Body of pancreas (tissue), 4 donors: ENCODE data around the gene NTMT1. TPM values are rescaled to one million over a fixed set of nuclear protein-coding genes. Genes with fewer than 3 reads are reported as not detected.

Experiments
- ATAC-seq: fragments of 150-250 bp; one replicate; pipeline ENCODE4 v1.9.1; 2016
- DNase-seq, 4 donors: peaks; one replicate each; pipeline ENCODE4 v3.0.0-alpha.2; 2019
- H3K27ac ChIP-seq, 4 donors: fragments of 200-600 bp; sonication (generic); 1 replicate in 3 of 4; 2 replicates in 1 of 4; pipeline versions ENCODE4 v1.5.1 to v1.6.1; 2016 to 2019; ENCODE audit warnings: mild to moderate bottlenecking in 1 of 4, mixed read lengths in 1 of 4, moderate library complexity in 1 of 4
- H3K27me3 ChIP-seq, 2 donors: fragments of 200-600 bp; sonication (generic); one replicate each; pipeline ENCODE4 v1.6.0; 2016; ENCODE audit warnings: mild to moderate bottlenecking in 1 of 2
- H3K36me3 ChIP-seq, 2 donors: fragments of 200-600 bp; sonication (generic); replicated peaks in 1 of 2; 2 replicates each; pipeline ENCODE4 v1.5.1; 2016; ENCODE audit warnings: low read depth in 2 of 2; ENCODE audit not compliant: insufficient read depth in 1 of 2
- H3K4me1 ChIP-seq: fragments of 200-600 bp; sonication (generic); one replicate; pipeline ENCODE4 v1.6.0; 2016
- H3K4me3 ChIP-seq, 2 donors: fragments of 200-600 bp; sonication (generic); 1 replicate in 1 of 2; 2 replicates in 1 of 2; pipeline ENCODE4 v1.5.1; 2016 to 2019
- H3K9me3 ChIP-seq, 3 donors: fragments of 200-600 bp; sonication (generic); 1 replicate in 2 of 3; 2 replicates in 1 of 3; pipeline ENCODE4 v1.5.1; 2016
- CTCF ChIP-seq, 7 experiments: fragments of 450-650 bp in 4 of 7; fragments of 200-600 bp in 3 of 7; sonication (generic) in 3 of 7; IDR thresholded peaks; one replicate each; pipeline ENCODE4 v1.5.1; 2016 to 2019; ENCODE audit warnings: antibody characterized with exemption in 7 of 7
- POLR2A ChIP-seq, 3 donors: fragments of 450-650 bp; IDR thresholded peaks; one replicate each; pipeline ENCODE4 v1.6.1; 2016; ENCODE audit warnings: antibody characterized with exemption in 3 of 3, mild to moderate bottlenecking in 2 of 3
- WGBS, 2 donors: methylation state at CpG; one replicate each; pipeline ENCODE4 v1.1.5; 2017; 5-methylcytosine and 5-hydroxymethylcytosine counted together
- intact Hi-C: fragments of 100-400 bp; cut with DNase I; formaldehyde crosslinking; loops from one replicate; pipeline ENCODE4 v1.15.1; 2023
- total RNA-seq, 2 donors: library from RNA; depleted of rRNA; stranded (reverse); fragments of >200 nt; gene quantifications; one replicate each; pipeline ENCODE4 v1.1.0, GENCODE V29; 2016

The NTMT1 gene
- total RNA-seq, 2 donors from 2014 or later: 11.2 to 14.5 TPM

GRCh38 chr9:129677456-129677855, 51.5 kb downstream of the NTMT1 start:
- DNase-seq: no peak
- WGBS, 2 donors: 45 to 51% methylated on average over 6 to 8 of the region's 9 CpGs

GRCh38 chr9:129678844-129679243, 52.9 kb downstream of the NTMT1 start:
- Histone ChIP-seq H3K4me1 (no peaks in the 10 kb centered on the region), H3K4me3 (no peak overlapping the region), H3K9me3 (no peaks in the 10 kb centered on the region), H3K27me3 (no peaks in the 10 kb centered on the region), H3K27ac (no peak overlapping the region), H3K36me3 (no peaks in the 10 kb centered on the region)
- intact Hi-C loops: no loop called here
- WGBS, 2 donors: 45 to 49% methylated on average over 7 to 9 of the region's 9 CpGs
- TF ChIP-seq POLR2A (IDR thresholded peaks at IDR 0.05): no peak
- no peak for ATAC-seq
- no peak for DNase-seq

More at GRCh38 chr9:129677456-129677855, 51.5 kb downstream of the NTMT1 start:
- no peaks in the 10 kb centered on the region for H3K9me3 ChIP-seq
- H3K27me3 ChIP-seq: no peaks in the 10 kb centered on the region
- intact Hi-C loops: no loop called here
- no peak for ATAC-seq
- H3K36me3 ChIP-seq: no peaks in the 10 kb centered on the region
- no peaks in the 10 kb centered on the region for H3K4me1 ChIP-seq
- H3K27ac ChIP-seq: no peak overlapping the region
- H3K4me3 ChIP-seq: no peak overlapping the region
- TF ChIP-seq CTCF (IDR thresholded peaks at IDR 0.05) (no peak), POLR2A (IDR thresholded peaks at IDR 0.05) (no peak)

GRCh38 chr9:129679537-129679936, 53.6 kb downstream of the NTMT1 start:
- Histone ChIP-seq H3K36me3 (no peaks in the 10 kb centered on the region), H3K4me1 (no peaks in the 10 kb centered on the region), H3K27ac (no peak overlapping the region), H3K27me3 (no peaks in the 10 kb centered on the region), H3K4me3 (no peak overlapping the region), H3K9me3 (no peaks in the 10 kb centered on the region)
- TF ChIP-seq CTCF (IDR thresholded peaks at IDR 0.05) (no peak), POLR2A (IDR thresholded peaks at IDR 0.05) (no peak)
- WGBS, 2 donors: 14 to 48% methylated on average over 6 to 8 of the region's 9 CpGs
- DNase-seq: no peak
- no peak for ATAC-seq
- intact Hi-C loops: no loop called here

GRCh38 chr9:129681924-129682323, 56.0 kb downstream of the NTMT1 start:
- 44 to 57% methylated on average over 8 to 11 of the region's 11 CpGs for WGBS, 2 donors
- ATAC-seq: no peak

GRCh38 chr9:129682381-129682780, 56.4 kb downstream of the NTMT1 start:
- no peaks in the 10 kb centered on the region for H3K4me1 ChIP-seq
- H3K27ac ChIP-seq: no peak overlapping the region
- no peaks in the 10 kb centered on the region for H3K9me3 ChIP-seq
- no peaks in the 10 kb centered on the region for H3K36me3 ChIP-seq
- ATAC-seq: no peak
- no peaks in the 10 kb centered on the region for H3K27me3 ChIP-seq
- TF ChIP-seq CTCF (IDR thresholded peaks at IDR 0.05) (no peak), POLR2A (IDR thresholded peaks at IDR 0.05) (no peak)
- WGBS, 2 donors: 68 to 80% methylated on average over 1 to 7 of the region's 7 CpGs
- intact Hi-C loops: no loop called here
- no peak overlapping the region for H3K4me3 ChIP-seq
- no peak for DNase-seq

More at GRCh38 chr9:129681924-129682323, 56.0 kb downstream of the NTMT1 start:
- Histone ChIP-seq H3K4me1 (no peaks in the 10 kb centered on the region), H3K27me3 (no peaks in the 10 kb centered on the region), H3K9me3 (no peaks in the 10 kb centered on the region), H3K36me3 (no peaks in the 10 kb centered on the region), H3K4me3 (no peak overlapping the region), H3K27ac (no peak overlapping the region)
- TF ChIP-seq CTCF (IDR thresholded peaks at IDR 0.05): no peak
- no peak for TF ChIP-seq POLR2A (IDR thresholded peaks at IDR 0.05)
- no peak for DNase-seq
- intact Hi-C loops: no loop called here
